MM.1S (cell line): ENCODE data around the gene KDM4C.

ENCODE experiments used
- DNase-seq: peaks from one replicate; pipeline ENCODE4 v3.0.0-alpha.2; 2015
- H2AFZ ChIP-seq: fragments of 300-600 bp; sonication (generic); 2 replicates; pipeline ENCODE4 v1.6.0; 2016; ENCODE audit warnings: antibody characterized with exemption, low read length
- H3F3A ChIP-seq: fragments of 300-600 bp; sonication (generic); 2 replicates; pipeline ENCODE4 v1.6.1; 2016; ENCODE audit warnings: mild to moderate bottlenecking, antibody characterized with exemption, low read length, moderate library complexity, mixed read lengths; ENCODE audit not compliant: insufficient read depth
- H3K27ac ChIP-seq: fragments of 300-600 bp; sonication (generic); 2 replicates; pipeline ENCODE4 v1.5.1; 2016; ENCODE audit warnings: mild to moderate bottlenecking, low read length
- H3K27me3 ChIP-seq: fragments of 300-600 bp; sonication (generic); replicated peaks from 2 replicates; pipeline ENCODE4 v1.6.0; 2016; ENCODE audit warnings: low read length; ENCODE audit not compliant: insufficient read depth
- H3K36me3 ChIP-seq: fragments of 300-600 bp; sonication (generic); replicated peaks from 2 replicates; pipeline ENCODE4 v1.6.1; 2016; ENCODE audit warnings: mild to moderate bottlenecking, low read length, mixed read lengths; ENCODE audit not compliant: insufficient read depth
- H3K4me1 ChIP-seq: fragments of 300-600 bp; sonication (generic); 2 replicates; pipeline ENCODE4 v1.6.1; 2016; ENCODE audit warnings: low read length, mixed read lengths
- H3K4me2 ChIP-seq: fragments of 300-600 bp; sonication (generic); 2 replicates; pipeline ENCODE4 v1.6.0; 2016; ENCODE audit warnings: low read depth, low read length
- H3K4me3 ChIP-seq: fragments of 300-600 bp; sonication (generic); 2 replicates; pipeline ENCODE4 v1.5.1; 2016; ENCODE audit warnings: low read length, mixed read lengths
- H3K79me2 ChIP-seq: fragments of 300-600 bp; sonication (generic); 2 replicates; pipeline ENCODE4 v1.6.1; 2016; ENCODE audit warnings: mixed run types, low read length, mixed read lengths
- H3K9ac ChIP-seq: fragments of 300-600 bp; sonication (generic); 2 replicates; pipeline ENCODE4 v1.6.1; 2016; ENCODE audit warnings: low read length, mixed read lengths
- H3K9me2 ChIP-seq: fragments of 300-600 bp; sonication (generic); replicated peaks from 2 replicates; pipeline ENCODE4 v1.6.1; 2016; ENCODE audit warnings: mild to moderate bottlenecking, low read length, mixed read lengths; ENCODE audit not compliant: insufficient read depth
- H3K9me3 ChIP-seq: fragments of 300-600 bp; sonication (generic); replicated peaks from 2 replicates; pipeline ENCODE4 v1.6.1; 2016; ENCODE audit warnings: mild to moderate bottlenecking, low read length, mixed read lengths; ENCODE audit not compliant: insufficient read depth
- H4K20me1 ChIP-seq: fragments of 300-600 bp; sonication (generic); 2 replicates; pipeline ENCODE4 v1.6.1; 2016; ENCODE audit warnings: mild to moderate bottlenecking, low read length, moderate library complexity, mixed read lengths; ENCODE audit not compliant: insufficient read depth
- CTCF ChIP-seq: fragments of 300-600 bp; sonication (generic); IDR thresholded peaks from 2 replicates; pipeline ENCODE4 v1.5.1; 2016; ENCODE audit warnings: antibody characterized with exemption, low read length, mixed read lengths
- EZH2 ChIP-seq: fragments of 300-600 bp; sonication (generic); optimal IDR thresholded peaks from 2 replicates; pipeline ENCODE3; 2017; ENCODE audit warnings: low read depth, mild to moderate bottlenecking, antibody characterized with exemption, low read length, mixed read lengths
- EZH2phosphoT487 ChIP-seq: fragments of 300-600 bp; sonication (generic); IDR thresholded peaks from 2 replicates; pipeline ENCODE4 v1.6.1; 2018; ENCODE audit warnings: antibody characterized with exemption, low read length

Gene KDM4C

GRCh38 chr9:7081065-7081600 is 323.4 kb downstream of the KDM4C start:
- H3K4me2 ChIP-seq, result no peak overlapping the region
- no peaks in the 10 kb centered on the region for H3K9me2 ChIP-seq
- H3K9me3 ChIP-seq, result no peaks in the 10 kb centered on the region
- no peak for DNase-seq
- no peaks in the 10 kb centered on the region for H3K36me3 ChIP-seq
- no peaks in the 10 kb centered on the region for H3K27me3 ChIP-seq
- no peaks in the 10 kb centered on the region for H3K4me1 ChIP-seq
- no peaks in the 10 kb centered on the region for H4K20me1 ChIP-seq
- no peak overlapping the region for H2AFZ ChIP-seq
- no peak overlapping the region for H3K4me3 ChIP-seq
- H3K79me2 ChIP-seq, result no peaks in the 10 kb centered on the region
- no peak for TF ChIP-seq EZH2
- TF ChIP-seq EZH2phosphoT487, result no peak
- TF ChIP-seq CTCF, result no peak
- no peaks in the 10 kb centered on the region for H3F3A ChIP-seq
- H3K27ac ChIP-seq, result no peak overlapping the region
- H3K9ac ChIP-seq, result no peak overlapping the region

GRCh38 chr9:7083192-7083591 is 325.4 kb downstream of the KDM4C start:
- Histone ChIP-seq H3K9ac (no peak overlapping the region), H3K4me3 (no peak overlapping the region), H3K36me3 (no peaks in the 10 kb centered on the region), H3F3A (no peaks in the 10 kb centered on the region), H3K9me2 (no peaks in the 10 kb centered on the region), H3K4me1 (no peaks in the 10 kb centered on the region), H4K20me1 (no peaks in the 10 kb centered on the region), H3K79me2 (no peaks in the 10 kb centered on the region), H2AFZ (no peak overlapping the region), H3K27ac (no peak overlapping the region), H3K4me2 (no peak overlapping the region), H3K27me3 (no peaks in the 10 kb centered on the region), H3K9me3 (no peaks in the 10 kb centered on the region)
- TF ChIP-seq EZH2phosphoT487, result no peak
- no peak for TF ChIP-seq CTCF
- no peak for TF ChIP-seq EZH2
- DNase-seq, result no peak

GRCh38 chr9:7085357-7085756 is 327.6 kb downstream of the KDM4C start:
- no peak overlapping the region for H3K27ac ChIP-seq
- no peaks in the 10 kb centered on the region for H3K36me3 ChIP-seq
- TF ChIP-seq CTCF, result no peak
- TF ChIP-seq EZH2phosphoT487, result no peak
- no peak for TF ChIP-seq EZH2
- no peaks in the 10 kb centered on the region for H3K9me3 ChIP-seq
- H3K9me2 ChIP-seq, result no peaks in the 10 kb centered on the region
- H3K4me2 ChIP-seq, result no peak overlapping the region
- no peak overlapping the region for H2AFZ ChIP-seq
- no peaks in the 10 kb centered on the region for H3K79me2 ChIP-seq
- no peaks in the 10 kb centered on the region for H4K20me1 ChIP-seq
- H3K4me3 ChIP-seq, result no peak overlapping the region
- no peaks in the 10 kb centered on the region for H3K27me3 ChIP-seq
- H3K4me1 ChIP-seq, result no peaks in the 10 kb centered on the region
- no peak for DNase-seq
- no peaks in the 10 kb centered on the region for H3F3A ChIP-seq
- no peak overlapping the region for H3K9ac ChIP-seq
